HG02981 (cell line): ENCODE data around the gene RMDN3.
A peak's percentile ranks its signal among the peaks of the same experiment; 100 is the strongest.

Source experiments
- ATAC-seq: cut with Tn5 transposase; IDR thresholded peaks from one replicate; pipeline ENCODE4 v1.9.1; 2021; ENCODE audit warnings: mild to moderate bottlenecking, moderate library complexity; ENCODE audit not compliant: unreplicated experiment

The RMDN3 gene

DNA sequence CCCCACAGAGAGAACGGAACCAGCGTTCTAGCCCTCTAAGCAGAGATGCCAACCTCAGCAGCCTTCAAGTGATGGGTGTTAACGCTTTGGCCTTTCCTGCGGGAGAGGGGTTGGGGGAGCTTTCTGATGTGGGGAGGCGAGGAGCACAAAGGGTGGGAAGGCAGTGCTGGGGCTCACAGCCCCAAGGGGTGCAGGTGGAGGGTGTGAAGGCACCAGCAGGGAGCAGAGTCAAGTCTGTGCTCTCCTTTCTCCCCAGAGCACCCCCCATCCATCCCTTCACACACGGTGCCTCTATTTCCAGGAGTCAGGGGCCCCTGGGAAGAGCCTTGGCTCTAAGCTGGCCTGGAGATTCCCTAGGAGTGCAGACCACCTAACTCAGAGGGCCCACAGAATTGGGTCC is 18.8 kb upstream of the RMDN3 start:
- ATAC-seq = no peak

GRCh38 chr15:40773496-40773895 is 18.4 kb upstream of the RMDN3 start:
- no peak for ATAC-seq

DNA sequence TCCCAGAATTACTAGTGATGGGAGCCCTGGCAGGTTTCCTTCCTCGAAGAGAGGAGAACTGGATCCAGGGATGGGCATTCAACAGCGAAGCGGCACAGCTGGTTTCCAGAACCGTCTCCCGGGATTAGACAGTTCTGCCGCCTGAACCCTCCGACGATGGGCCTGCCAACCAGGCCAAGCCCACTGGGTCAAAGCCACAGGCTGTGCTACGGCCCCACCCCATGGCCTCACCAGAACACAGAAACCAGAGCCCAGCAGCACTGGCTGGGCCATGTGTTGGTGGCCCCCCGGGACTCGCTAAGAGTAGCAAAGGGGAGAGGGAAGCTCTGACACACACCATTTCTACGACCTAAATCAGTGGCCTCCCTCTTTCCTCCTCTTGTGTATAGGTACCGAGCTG is 17.0 kb upstream of the RMDN3 start:
- ATAC-seq = no peak

GRCh38 chr15:40771242-40771641 is 16.2 kb upstream of the RMDN3 start:
- ATAC-seq = no peak

DNA sequence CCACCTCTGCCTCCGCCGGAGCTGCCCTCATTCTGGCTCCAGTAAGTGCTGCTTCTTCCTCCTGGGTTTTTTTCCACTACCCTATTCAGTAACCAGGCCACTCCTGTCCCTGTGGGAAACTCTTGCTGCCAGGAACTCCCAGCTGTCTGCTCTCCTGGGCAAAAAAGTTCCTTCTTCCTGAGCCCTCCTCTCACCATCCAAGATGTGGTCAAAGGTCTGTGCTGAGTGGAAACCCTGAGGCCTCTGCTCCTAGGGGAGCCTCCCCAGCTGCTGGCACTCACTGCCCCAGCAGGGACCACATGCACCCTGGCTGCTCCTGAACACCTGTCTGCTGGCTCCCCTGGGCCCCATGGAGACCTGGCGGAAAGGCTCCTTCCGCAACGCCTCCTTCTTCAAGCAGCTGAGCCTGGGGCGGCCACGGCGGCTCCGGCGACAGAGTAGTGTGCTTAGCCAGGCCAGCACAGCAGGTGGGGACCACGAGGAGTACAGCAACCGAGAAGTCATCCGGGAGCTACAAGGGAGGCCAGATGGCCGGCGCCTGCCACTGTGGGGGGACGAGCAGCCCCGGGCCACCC is 15.2 kb upstream of the RMDN3 start:
- no peak for ATAC-seq

DNA sequence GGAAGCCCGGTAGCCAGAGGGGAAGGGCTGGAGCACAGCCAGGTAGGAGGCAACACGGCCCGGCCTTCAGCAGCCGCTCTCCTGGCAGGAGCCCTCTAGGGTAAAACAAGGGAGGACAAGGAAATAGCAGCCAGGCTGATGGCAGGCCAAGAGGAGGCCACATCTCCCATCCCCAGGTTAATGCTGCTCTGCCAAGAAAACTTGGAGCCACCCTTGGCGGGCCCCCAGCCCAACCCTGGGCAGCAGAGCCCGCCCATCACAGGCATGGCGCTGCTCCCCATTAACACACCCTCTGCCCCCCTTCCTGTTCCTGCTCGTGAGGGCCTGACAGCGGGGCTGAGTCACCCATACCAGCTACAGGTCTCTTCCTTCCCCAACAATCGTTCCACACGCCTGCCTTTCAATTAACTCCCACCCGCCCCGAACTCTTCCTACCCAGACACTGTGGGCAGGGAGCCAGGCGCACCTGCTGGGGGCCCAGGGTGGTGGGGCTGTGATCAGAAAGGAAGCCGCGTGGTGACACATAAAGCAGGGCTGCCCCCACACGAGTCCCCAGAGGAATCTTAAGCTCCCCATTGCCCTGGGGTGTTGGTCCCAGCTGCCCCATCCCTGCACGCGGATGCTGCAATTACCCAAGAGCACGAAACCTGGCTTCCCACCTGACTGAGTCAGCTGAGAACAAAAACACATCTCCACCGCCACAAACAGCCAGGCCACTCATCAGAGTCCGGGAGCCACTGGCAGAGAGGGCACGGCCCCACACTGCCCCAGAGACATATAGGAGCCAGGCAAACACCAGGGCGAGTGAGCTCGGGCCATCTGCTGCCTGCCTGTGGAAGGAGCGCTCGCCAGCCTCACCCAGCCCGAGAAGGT is 14.5 kb upstream of the RMDN3 start, which contains the start of gene C15orf62:
Gene C15orf62 (plus strand): TSS at position 707 of the 873 bp plus-strand sequence. CDS start 516 bp downstream, outside the sequence.
- peak; percentile 41 for ATAC-seq

- ATAC-seq = peak; percentile 1
Observed at GRCh38 chr15:40768521-40769273, 13.6 kb upstream of the RMDN3 start.

DNA sequence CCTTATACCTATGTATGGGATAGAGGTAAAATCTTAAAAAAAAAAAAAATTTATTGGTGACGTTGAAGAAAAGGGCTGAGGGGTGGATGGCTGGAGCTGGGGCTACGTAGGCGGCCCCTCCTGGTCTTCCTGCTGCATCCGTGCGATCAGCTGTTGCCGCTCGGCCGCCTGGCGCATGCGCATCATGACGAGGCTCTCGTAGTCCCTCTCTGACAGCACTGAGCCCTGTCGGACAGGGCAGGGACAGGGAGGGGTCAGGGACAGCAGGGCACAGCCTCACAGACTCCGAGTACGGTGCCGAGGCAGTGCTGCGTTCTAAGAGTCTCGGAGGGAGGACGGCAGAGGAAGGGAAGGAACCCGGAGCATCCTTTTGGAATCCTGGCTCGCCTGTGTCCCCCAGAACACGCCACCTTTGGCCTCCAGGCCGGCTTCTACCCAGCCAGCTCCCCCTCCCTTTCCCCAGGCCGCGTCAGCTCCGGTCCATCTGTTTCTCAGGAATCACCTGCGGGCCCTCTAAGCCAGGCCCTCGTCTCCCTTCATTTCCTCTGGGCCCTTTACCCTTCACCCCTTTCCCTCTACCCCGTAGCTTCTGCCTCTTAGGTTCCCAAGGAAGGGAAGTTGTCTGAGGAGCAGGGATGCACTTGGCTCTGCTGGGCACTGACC is 12.9 kb upstream of the RMDN3 start:
- no peak for ATAC-seq

- ATAC-seq = no peak
Observed at GRCh38 chr15:40766906-40767837, 12.1 kb upstream of the RMDN3 start.

DNA sequence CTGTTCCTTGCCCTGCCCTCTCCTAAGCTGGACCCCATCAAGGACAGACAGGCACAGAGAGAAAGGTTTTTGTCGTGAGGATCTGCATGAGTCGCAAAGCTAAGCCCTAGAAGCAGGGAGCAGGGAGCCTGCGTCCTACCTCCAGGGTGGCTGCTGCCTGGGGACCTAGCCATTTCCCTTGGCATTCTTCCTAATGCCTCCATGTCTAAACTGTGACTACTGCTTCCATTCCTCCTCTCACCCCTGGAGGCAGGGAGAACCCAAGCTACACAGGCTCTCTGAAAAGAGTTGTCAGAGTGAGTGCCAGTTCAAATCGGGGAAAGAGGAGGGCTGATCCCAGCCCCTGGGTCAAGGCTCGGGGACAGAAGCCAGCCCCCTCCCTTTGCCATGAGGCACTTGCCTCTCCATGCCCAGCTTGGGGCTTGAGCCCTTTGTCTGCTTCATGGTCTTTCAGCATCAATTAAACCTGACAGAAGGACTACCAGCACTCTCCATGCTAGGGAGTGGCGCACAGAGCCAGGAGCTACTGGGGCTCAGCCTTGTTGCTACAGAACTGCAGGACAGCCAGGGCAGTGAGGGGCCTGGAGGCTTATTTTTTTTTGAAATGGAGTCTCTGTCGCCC is 11.3 kb upstream of the RMDN3 start:
- no peak for ATAC-seq

- ATAC-seq = no peak
Observed at GRCh38 chr15:40764629-40765103, 9.6 kb upstream of the RMDN3 start.

GRCh38 chr15:40763801-40764628 is 9.0 kb upstream of the RMDN3 start, which contains the start of gene GCHFR:
Gene GCHFR, plus strand, starts transcription at chr15:40764068. Its CDS starts 113 bp downstream, at chr15:40764181.
- ATAC-seq = peak; percentile 30

DNA sequence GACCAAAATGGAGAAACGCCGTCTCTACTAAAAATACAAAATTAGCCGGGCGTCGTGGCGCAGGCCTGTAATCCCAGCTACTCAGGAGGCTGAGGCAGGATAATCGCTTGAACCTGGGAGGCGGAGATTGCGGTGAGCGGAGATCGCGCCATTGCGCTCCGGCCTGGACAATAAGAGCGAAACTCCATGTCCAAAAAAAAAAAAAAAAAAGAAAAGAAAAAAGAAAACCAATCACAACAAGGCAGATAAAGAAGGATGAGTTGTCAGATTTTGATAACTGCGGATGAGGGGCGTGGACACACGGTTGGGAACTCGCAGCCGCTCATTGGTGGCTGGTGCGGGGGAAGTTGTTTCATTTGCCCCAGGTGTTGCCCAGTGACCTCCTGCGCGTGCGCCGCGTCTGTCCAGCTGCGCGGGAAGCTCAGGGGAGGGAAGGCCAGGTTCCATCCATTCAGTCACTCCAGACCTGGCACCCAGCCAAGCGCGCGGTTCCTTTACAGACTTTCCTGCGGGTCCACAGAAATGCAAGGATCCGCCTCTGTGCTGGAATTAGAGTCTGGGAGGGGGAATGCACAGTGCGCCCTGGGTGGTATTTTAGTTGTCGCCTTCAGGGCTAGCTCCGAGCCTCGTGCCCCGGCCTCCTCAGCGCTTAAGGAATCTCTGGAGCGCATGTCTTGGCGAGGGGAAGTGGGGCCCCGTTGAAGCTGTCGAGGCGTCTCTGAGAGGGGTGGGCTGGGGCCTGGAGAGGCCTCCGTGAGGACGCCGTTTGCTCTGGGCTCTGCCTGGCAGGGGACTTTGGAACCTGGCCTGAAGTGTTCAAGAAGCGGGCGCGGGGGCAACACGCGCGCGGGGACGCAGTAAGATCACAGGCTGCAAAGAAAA is 8.1 kb upstream of the RMDN3 start:
- no peak for ATAC-seq

GRCh38 chr15:40759961-40760360 is 4.9 kb upstream of the RMDN3 start:
- ATAC-seq = no peak

DNA sequence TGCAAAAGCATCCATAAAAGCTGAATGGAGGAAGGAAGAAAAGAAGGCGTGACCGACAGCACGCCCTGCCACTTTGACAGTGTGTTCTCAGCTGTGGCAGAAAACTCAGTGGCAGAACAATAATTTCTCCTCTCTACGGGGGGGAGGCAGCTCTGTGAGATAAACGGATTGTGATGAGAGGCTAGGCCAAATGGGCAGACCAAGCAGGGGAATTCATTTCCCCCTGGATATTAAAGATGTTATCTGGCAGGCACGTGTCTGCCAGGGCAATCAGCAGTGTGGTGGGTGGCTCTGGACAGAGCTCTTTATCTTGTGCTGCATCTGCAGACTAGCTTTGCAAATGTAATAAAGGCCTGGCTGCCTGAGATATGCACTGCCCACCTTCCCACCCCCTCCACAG is 1.9 kb upstream of the RMDN3 start:
- no peak for ATAC-seq

DNA sequence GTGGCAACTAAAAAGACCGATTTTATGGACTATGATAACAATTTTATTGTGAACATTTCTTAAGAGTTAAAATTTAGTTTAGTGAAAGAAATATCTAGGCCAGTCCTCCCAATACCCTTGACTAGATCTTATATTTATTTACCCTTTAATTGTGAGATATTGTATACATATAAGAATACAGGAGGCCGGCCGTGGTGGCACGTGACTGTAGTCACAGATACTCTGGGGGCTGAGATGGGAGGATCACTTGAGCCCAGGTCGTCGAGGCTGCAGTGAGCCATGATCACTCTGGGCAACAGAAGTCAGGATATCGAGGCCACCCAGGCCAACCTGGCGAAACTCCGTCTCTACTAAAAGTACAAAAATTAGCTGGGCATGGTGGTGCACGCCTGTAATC is 756 bp upstream of the RMDN3 start:
- ATAC-seq = no peak

GRCh38 chr15:40754574-40754882 is 526 bp downstream of the RMDN3 start:
- no peak for ATAC-seq

DNA sequence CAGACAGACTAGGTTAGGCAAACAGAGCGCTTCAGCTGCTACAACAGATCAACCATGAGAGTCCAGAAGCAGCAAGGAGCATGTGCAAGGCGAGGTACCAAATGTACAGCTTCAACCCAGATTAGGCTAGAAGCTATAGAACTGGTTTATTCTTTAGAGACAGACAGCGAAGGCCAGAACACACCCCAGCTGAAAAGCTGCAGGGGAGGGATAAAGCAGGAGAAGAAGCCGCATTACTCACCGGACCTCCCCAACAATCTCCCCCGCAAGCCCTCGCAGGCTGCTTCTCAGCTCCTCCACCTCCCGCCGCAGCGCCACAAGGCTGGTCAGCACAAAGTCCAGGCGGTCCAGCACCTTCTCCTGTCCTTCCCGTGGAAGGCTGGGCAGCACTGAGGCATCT is 3.3 kb downstream of the RMDN3 start:
- ATAC-seq = no peak
